Eye (tissue), 1 donor: ENCODE data around the gene SLC4A2.
A peak's percentile ranks its signal among the peaks of the same experiment; 100 is the strongest.
"Not testable (repeated sequence)": the region's sequence is repeated elsewhere in the genome, so short reads cannot be mapped to it uniquely, and the experiment has no call there.

Experiments
- DNase-seq: peaks from one replicate; pipeline ENCODE4 v3.0.0-alpha.2; 2015

SLC4A2 gene

DNA sequence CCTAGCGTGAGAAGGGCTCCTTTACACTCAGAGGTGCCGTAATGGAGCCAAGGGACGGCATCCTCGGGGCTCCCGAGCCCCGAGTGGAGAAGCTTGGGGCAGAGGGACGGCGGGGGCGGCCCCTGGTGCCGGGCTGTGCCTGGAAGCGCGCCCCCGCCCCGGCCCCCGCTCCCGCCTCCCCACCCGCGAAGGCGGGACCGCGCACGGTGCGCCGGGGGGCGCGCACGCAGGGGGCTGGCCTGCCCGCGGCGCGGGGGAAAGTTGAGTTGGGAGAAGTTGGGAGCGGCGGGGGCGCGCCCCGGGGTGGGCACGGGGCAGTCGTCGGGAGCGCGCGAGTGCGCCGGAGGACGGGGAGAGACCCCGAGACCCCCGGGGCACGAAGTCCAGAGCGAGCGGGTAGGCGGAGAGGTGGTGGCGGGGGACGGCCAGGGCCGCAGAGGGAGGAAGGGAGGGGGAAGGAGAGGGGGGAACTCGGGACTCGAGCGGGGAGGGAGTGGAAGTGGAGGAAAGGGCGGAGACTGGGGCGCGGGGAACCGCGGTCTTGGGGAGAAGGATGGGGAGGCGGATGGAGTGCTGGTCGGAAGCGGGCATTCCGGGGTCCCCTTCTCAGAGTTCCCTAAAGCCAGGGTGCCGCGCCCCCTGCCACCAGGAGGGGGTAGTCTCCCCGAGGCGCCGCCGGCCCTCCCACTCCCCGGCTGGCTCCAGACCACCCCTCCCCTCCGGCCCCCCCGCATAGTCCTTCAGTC is at the start of gene SLC4A2:
Gene SLC4A2 (plus strand): TSS at position 223 of the 746 bp plus-strand sequence. CDS start 2,399 bp downstream, outside the sequence.
- peak; percentile 89 for DNase-seq

DNA sequence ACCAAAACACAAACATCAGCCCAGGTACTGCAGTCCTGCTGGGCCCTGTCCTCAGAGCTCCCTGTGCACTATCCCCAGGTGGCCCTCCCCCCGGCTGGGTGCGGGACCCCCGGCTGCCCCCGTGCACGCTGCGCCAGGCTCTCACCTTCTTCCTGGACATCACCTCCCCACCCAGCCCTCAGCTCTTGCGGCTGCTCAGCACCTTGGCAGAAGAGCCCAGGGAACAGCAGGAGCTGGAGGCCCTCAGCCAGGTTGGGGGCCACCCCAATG is 49.4 kb upstream of the SLC4A2 start:
- no peak for DNase-seq

GRCh38 chr7:151010307-151011096 is 48.9 kb upstream of the SLC4A2 start:
- peak; percentile 65 for DNase-seq

GRCh38 chr7:151011097-151011409 is 48.3 kb upstream of the SLC4A2 start:
- DNase-seq = no peak

- DNase-seq = not testable (repeated sequence)
Measured at GRCh38 chr7:151011616-151012015, 47.8 kb upstream of the SLC4A2 start.

DNA sequence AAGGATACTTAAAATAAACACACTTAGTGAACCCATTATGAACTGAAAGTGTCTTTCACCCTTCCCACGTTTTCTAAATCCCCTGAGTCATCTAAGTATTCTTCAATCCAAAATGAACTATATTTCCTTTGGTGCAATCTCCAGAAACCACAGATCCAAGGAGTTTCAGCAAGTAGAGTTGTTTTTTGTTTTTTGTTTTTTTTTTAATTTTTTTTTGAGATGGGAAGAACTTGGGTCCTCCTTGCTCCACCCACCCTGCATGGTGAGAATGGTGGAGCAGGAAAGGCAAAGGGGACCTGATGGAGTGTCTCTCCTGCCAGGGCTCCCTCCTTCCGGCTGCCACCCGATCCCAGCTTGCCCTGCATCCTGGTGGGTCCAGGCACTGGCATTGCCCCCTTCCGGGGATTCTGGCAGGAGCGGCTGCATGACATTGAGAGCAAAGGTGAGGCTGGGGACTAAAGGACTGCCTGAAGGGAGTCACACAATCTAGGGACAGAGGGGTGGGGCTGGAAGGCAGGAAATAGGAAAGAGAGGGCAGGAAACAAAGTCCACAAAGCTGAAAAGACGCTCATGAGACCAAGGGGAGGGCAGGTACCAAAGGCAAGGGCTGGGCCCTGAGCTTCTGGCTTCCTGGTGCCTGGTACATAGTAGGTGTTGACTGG is 47.2 kb upstream of the SLC4A2 start:
- DNase-seq = no peak

GRCh38 chr7:151012911-151013347 is 46.5 kb upstream of the SLC4A2 start:
- peak; percentile 86 for DNase-seq

GRCh38 chr7:151013356-151013732 is 46.0 kb upstream of the SLC4A2 start:
- DNase-seq = no peak

GRCh38 chr7:151013733-151014497 is 45.5 kb upstream of the SLC4A2 start:
- DNase-seq = peak; percentile 96

DNA sequence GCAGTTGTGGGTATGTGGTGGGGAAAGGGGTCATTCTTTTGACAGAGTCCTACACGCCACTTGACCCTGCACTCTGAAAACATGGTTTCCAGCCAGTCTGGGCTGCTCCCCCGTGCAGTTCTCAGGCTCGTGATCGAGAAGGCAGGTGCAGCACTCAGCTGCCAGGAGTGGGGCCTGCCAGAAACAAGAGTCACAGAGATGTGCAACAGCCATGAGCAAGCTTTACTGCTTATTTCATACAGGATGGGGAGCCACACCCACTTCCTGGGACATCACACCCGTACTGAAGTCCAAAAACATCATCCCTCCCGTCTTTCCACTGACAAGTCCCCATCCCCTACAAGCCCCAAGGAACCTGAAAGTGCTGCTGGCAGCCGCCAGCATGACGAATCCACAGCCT is 44.4 kb upstream of the SLC4A2 start:
- no peak for DNase-seq

GRCh38 chr7:151015967-151016366 is 43.4 kb upstream of the SLC4A2 start:
- DNase-seq = no peak

DNA sequence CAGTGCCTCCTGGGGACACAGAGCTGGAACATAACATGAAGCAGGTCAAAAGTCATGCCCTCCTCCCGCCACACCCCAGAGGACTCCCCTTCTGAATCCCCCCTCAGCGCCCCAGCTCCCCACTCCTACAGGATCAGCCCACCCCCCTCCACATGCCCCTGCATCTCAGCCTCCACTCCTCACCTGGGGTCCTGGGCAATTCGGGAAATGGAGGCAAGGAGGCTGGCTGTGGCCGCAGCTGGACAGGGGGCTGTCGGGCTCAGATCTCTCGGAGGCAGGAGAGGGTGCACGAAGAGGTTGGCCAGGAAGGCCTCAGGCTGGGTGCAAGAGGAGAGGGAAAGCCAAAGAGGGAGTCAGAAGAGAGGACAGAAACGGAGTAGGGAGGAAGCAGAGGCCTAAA is 42.9 kb upstream of the SLC4A2 start:
- DNase-seq = no peak

DNA sequence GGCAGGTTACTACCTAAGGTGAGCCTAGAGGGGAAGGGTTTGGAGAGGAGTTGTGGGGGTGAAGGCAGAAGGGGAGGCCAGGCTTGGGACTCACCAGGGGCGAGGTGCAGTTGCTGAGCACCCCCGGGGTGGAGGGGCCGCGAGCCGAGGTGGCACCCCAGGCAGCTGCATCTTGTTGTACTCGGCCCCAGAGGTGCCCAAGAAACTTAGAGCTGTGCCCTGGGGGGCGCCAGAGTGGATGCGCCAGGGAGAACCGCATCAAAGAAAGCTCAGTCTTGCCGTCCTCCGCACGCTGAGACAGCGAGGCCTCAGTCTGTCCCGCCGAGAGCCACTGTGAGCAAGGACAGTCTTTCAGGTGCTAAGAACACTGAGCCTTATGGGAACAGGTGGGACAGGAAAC is 42.4 kb upstream of the SLC4A2 start:
- DNase-seq = no peak

DNA sequence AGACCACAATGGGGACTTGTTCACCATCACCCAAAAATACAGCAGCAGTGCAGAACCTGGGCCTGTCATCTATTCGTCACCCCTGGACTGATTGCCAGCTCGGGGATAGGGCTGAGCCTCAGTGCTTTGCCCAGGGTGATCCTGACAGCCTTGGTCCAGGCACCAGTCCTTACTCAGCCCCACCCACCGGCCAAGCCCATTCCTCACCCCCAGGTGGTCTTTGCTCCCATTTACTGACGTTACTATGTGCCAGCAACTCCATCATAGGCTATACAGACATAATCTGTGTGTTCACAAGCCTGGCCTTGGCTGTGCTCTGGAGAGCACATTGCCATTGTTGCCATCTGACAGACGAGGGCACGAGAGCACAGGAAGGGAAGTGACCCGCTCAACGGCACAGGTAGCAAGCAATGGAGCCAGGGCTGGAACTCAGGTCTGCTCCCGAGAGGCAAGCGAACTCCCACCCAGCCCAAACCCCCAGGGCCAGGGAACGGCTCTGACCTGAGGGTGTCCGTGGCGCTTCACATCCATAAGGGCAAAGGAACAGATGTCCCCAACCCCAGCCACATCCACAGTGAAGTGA is 41.9 kb upstream of the SLC4A2 start:
- no peak for DNase-seq

DNA sequence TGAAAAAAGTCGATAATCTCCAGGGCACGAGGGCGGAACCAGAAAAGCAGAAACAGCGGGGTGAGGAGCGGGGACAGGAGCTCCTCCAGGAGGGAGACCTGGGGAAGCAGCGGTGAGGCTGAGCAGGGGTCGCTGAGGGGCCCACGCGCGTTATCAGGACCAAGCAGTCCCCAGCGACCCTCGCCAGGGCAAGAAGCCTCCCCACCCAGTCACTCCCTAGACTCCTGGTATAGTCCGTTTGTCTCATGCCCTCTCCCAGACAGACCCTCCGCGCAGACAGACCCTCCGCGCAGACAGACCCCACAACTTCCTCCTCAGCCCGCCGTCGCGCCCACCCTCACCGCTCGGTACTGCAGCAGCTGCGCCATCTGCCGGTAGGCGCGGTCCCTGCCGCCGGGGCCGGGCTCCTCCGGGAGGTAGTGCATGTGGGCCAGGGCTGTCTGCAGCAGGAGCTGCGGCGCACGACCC is 41.4 kb upstream of the SLC4A2 start:
- DNase-seq = peak; percentile 95

DNA sequence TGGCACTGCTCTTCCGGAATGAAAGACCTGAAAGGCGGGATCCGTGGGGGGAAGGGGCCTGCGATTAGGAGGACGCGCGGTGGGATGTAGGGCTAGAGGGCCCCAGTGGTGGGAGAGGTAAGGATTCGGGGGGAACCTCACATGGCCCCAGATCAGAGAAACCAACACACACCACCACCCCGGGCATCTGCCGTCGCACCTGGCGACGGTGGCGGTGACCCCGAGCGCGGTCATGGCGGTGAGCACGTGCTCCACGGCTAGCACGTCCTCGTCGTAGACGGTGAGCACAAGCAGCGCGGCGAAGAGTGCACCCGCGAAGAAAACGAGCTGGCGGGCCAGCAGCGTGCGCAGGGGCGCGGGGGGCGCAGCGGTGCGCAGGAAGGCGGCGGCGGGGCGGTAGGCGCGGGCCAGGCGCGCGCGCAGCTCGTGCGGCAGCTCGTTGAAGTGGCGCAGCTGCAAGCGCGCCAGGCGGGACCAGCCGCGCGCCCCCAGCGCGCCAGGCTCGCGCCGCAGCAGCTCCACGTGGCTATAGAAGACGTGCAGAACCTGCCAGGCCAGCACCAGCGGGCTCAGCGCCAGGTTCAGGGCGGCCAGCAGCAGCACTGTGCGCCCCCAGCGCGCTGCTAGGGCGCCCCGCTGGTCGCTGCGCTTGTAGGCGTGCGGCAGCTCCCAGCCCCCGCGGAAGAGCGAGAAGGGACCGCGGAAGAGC is 40.8 kb upstream of the SLC4A2 start:
- DNase-seq = peak; percentile 80

GRCh38 chr7:151019130-151019447 is 40.3 kb upstream of the SLC4A2 start:
- no peak for DNase-seq

GRCh38 chr7:151020231-151020630 is 39.2 kb upstream of the SLC4A2 start:
- peak; percentile 77 for DNase-seq

DNA sequence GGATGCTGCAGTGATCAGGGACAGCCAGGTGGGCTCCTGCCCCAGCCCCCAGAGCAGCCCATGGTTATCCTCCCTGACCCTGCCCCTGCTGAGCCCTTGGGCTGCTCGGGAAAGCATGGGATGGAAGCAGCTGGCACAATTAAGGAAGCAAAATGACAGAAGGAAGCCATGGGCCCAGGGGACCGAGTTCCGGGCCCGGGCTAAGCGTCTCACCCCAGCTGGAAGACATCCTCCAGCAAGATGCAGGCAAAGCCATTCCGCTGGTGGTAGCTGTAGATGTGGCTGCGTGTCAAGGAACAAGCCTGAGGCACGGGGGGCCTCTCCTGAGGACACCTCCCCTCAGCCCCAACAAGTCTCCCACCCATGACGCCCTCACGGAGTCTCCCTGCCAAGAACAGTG is 36.2 kb upstream of the SLC4A2 start:
- no peak for DNase-seq

DNA sequence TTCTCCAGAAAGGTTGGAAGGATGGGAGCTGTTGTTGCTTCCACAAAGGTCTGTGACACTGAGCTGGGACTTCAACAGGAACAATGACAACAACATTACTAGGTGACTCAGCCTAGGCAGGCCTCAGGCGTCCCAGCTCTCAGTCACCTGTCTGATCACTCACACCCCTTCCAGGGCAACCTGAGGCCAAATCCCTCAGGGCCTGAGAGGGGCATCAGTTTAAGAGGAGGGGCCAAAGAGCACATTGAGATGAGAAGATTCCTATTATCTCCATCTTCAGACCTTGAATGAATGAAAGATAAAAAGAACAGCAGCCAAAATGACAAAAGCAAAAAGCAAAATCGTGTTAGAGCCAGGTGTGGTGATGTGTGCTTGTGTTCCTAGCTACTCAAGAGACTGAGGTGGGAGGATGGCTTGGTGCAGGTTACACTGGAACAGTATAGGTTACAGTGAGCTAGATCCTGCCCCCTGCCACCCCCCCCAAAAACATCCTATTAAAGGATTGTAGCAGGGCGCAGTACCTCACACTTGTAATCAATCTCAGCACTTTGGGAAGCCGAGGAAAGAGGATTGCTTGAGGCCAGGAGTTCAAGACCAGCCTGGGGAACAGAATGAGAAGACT is 34.8 kb upstream of the SLC4A2 start, which contains the start of gene ATG9B:
Gene ATG9B (minus strand): TSS at position 60 of the 622 bp plus-strand sequence. CDS start 71 bp downstream, outside the sequence.
- DNase-seq = no peak

DNA sequence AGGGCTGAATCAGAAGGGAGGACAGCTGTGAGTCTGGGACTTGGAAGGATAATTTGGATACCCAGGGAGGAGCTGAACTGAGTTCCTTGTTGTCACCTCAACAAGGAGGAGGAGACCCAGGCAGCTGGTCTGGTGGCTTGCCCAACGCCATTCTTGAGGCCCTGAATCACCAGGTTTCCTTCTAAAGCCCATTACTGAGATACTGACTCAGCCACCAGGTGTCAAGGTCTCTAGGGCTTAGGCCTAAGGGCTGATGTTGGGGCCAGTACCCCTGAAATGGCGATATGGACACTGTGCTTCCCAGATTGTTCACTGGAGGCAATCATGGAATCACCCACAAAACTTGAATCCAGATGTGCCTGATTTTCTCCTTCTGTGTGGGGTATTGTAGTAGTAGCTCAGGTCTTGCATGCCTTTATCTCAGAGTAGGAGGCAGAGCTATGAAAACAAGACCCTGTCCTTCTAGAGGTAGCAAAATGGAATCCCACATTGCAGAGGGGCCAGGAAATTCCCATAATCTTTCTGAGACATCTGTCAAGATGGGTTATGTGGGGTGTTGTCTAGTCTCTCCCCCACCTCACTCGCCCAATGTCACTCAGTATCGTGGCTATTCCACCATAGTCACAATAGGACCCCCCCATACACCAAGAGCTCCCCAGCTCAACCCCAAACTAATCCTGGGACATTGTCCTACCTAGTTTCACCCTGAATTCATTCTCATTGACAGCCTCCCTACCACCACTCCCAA is 33.3 kb upstream of the SLC4A2 start:
- no peak for DNase-seq
